Activated CD8-positive, alpha-beta T cell treated with anti-CD3 and anti-CD28 coated beads for 36 hours (primary cell): Measurements from ENCODE around the gene ANO1. TPM values are rescaled to one million over a fixed set of nuclear protein-coding genes. Genes with fewer than 3 reads are reported as not detected.

Experiments used
- ATAC-seq: fragments of 200-7000 bp; cut with Tn5 transposase; one replicate; pipeline ENCODE4 v1.10.0; 2021; ENCODE audit warnings: mild to moderate bottlenecking, moderate library complexity
- CTCF ChIA-PET: fragments of 350-600 bp; sonication (Branson Sonifier 250); formaldehyde crosslinking; loops from one replicate; lab custom pipeline; 2021; ENCODE audit warnings: antibody characterized with exemption; lab: Charles Lee
- POLR2A ChIA-PET: fragments of 350-600 bp; sonication (Branson Sonifier 250); formaldehyde crosslinking; loops from one replicate; lab custom pipeline; 2021; ENCODE audit warnings: antibody characterized with exemption; lab: Charles Lee
- DNase-seq: peaks from one replicate; pipeline ENCODE4 v3.0.0-alpha.2; 2020
- H3K27ac Mint-ChIP-seq: one replicate; pipeline ENCODE4 v1.8.0; 2021; ENCODE audit warnings: mild to moderate bottlenecking, mixed read lengths
- H3K27me3 Mint-ChIP-seq: one replicate; pipeline ENCODE4 v1.8.0; 2021; ENCODE audit warnings: mixed read lengths
- H3K36me3 Mint-ChIP-seq: one replicate; pipeline ENCODE4 v1.8.0; 2021; ENCODE audit warnings: low read depth, mixed read lengths
- H3K4me1 Mint-ChIP-seq: one replicate; pipeline ENCODE4 v1.8.0; 2021; ENCODE audit warnings: low read depth, mixed read lengths
- H3K4me3 Mint-ChIP-seq: one replicate; pipeline ENCODE4 v1.8.0; 2021; ENCODE audit warnings: mild to moderate bottlenecking, moderate library complexity, mixed read lengths
- H3K9me3 Mint-ChIP-seq: one replicate; pipeline ENCODE4 v1.8.0; 2021; ENCODE audit warnings: mixed read lengths
- CTCF ChIP-seq: fragments of 200-600 bp; IDR thresholded peaks from one replicate; pipeline ENCODE4 v1.8.0; 2022; ENCODE audit warnings: antibody characterized with exemption, mild to moderate bottlenecking
- intact Hi-C: fragments of 100-400 bp; cut with micrococcal nuclease; formaldehyde crosslinking; loops from one replicate; pipeline ENCODE4 v1.10.0; 2022
- total RNA-seq, 2 experiments: library from RNA; stranded (reverse); gene quantifications; one replicate each; pipeline ENCODE4 v1.2.3, GENCODE V29; 2021

Gene ANO1
- total RNA-seq, 2 experiments from 2014 or later = not detected

GRCh38 chr11:70120674-70121073 lies 42.6 kb downstream of the ANO1 start:
- no peak for ATAC-seq
- H3K9me3 Mint-ChIP-seq = peaks cover 4% of the 10 kb centered on the region
- no peak for TF ChIP-seq CTCF
- no peaks in the 10 kb centered on the region for H3K36me3 Mint-ChIP-seq
- H3K4me1 Mint-ChIP-seq = no peaks in the 10 kb centered on the region
- ChIA-PET CTCF (no interaction called here), POLR2A (no interaction called here)
- intact Hi-C loops = no loop called here
- H3K4me3 Mint-ChIP-seq = no peak overlapping the region
- H3K27me3 Mint-ChIP-seq = peaks cover 3% of the 10 kb centered on the region
- no peak overlapping the region for H3K27ac Mint-ChIP-seq
- DNase-seq = no peak

GRCh38 chr11:70122490-70123198 lies 44.5 kb downstream of the ANO1 start:
- DNase-seq (no peak), ATAC-seq (no peak)
- Mint-ChIP-seq H3K36me3 (no peaks in the 10 kb centered on the region), H3K4me1 (no peaks in the 10 kb centered on the region), H3K4me3 (no peak overlapping the region), H3K9me3 (peaks cover 4% of the 10 kb centered on the region), H3K27me3 (peaks cover 3% of the 10 kb centered on the region), H3K27ac (no peak overlapping the region)
- ChIA-PET CTCF (no interaction called here), POLR2A (no interaction called here)
- no peak for TF ChIP-seq CTCF
- intact Hi-C loops = no loop called here

GRCh38 chr11:70123711-70124110 lies 45.6 kb downstream of the ANO1 start:
- ATAC-seq (no peak), DNase-seq (no peak)
- Mint-ChIP-seq H3K9me3 (peaks cover 2% of the 10 kb centered on the region), H3K4me3 (no peak overlapping the region), H3K27me3 (no peaks in the 10 kb centered on the region), H3K4me1 (no peaks in the 10 kb centered on the region), H3K27ac (no peak overlapping the region), H3K36me3 (no peaks in the 10 kb centered on the region)
- TF ChIP-seq CTCF = no peak
- POLR2A ChIA-PET = interaction anchor here (0.6 kb wide), 1 partner anchor 36 kb away, joined by 3 read pairs; no protein-coding TSS in a partner anchor
- intact Hi-C loops = no loop called here
- CTCF ChIA-PET = no interaction called here

GRCh38 chr11:70124321-70125000 lies 46.3 kb downstream of the ANO1 start:
- TF ChIP-seq CTCF = no peak
- no peaks in the 10 kb centered on the region for H3K36me3 Mint-ChIP-seq
- no peak for DNase-seq
- H3K27me3 Mint-ChIP-seq = no peaks in the 10 kb centered on the region
- intact Hi-C loops = no loop called here
- H3K9me3 Mint-ChIP-seq = no peaks in the 10 kb centered on the region
- no peak for ATAC-seq
- H3K4me3 Mint-ChIP-seq = no peak overlapping the region
- POLR2A ChIA-PET = interaction anchor here (0.6 kb wide), 1 partner anchor 35 kb away, joined by 3 read pairs; no protein-coding TSS in a partner anchor
- H3K27ac Mint-ChIP-seq = no peak overlapping the region
- H3K4me1 Mint-ChIP-seq = no peaks in the 10 kb centered on the region
- CTCF ChIA-PET = no interaction called here

GRCh38 chr11:70126494-70126893 lies 48.4 kb downstream of the ANO1 start:
- CTCF ChIA-PET = no interaction called here
- H3K27ac Mint-ChIP-seq = no peak overlapping the region
- no peaks in the 10 kb centered on the region for H3K27me3 Mint-ChIP-seq
- POLR2A ChIA-PET = no interaction called here
- ATAC-seq (no peak), DNase-seq (no peak)
- no peak overlapping the region for H3K4me3 Mint-ChIP-seq
- no peaks in the 10 kb centered on the region for H3K36me3 Mint-ChIP-seq
- H3K9me3 Mint-ChIP-seq = no peaks in the 10 kb centered on the region
- no peaks in the 10 kb centered on the region for H3K4me1 Mint-ChIP-seq
- TF ChIP-seq CTCF = no peak
- intact Hi-C loops = no loop called here
